GM20000 (cell line): ENCODE measurements around the gene JSRP1.

Experiments used
- DNase-seq: peaks from one replicate; pipeline ENCODE4 v3.0.0; 2012; ENCODE audit warnings: low spot score
- TF ChIP-seq, protein P1 (sequence below): IDR thresholded peaks from 2 replicates; pipeline ENCODE4 v1.5.1; 2012; ENCODE audit warnings: mild to moderate bottlenecking, control low read depth; ENCODE audit errors: extremely low read depth, missing control alignments

Gene JSRP1

GRCh38 chr19:2274185-2274711 lies 18.0 kb upstream of the JSRP1 start:
- no peak for DNase-seq
- TF ChIP-seq, protein P1, sequence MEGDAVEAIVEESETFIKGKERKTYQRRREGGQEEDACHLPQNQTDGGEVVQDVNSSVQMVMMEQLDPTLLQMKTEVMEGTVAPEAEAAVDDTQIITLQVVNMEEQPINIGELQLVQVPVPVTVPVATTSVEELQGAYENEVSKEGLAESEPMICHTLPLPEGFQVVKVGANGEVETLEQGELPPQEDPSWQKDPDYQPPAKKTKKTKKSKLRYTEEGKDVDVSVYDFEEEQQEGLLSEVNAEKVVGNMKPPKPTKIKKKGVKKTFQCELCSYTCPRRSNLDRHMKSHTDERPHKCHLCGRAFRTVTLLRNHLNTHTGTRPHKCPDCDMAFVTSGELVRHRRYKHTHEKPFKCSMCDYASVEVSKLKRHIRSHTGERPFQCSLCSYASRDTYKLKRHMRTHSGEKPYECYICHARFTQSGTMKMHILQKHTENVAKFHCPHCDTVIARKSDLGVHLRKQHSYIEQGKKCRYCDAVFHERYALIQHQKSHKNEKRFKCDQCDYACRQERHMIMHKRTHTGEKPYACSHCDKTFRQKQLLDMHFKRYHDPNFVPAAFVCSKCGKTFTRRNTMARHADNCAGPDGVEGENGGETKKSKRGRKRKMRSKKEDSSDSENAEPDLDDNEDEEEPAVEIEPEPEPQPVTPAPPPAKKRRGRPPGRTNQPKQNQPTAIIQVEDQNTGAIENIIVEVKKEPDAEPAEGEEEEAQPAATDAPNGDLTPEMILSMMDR, result no peak

GRCh38 chr19:2273356-2274184 lies 17.4 kb upstream of the JSRP1 start:
- peak; percentile 96 for DNase-seq
- TF ChIP-seq, protein P1, result peak; percentile 88

- no peak for DNase-seq
- TF ChIP-seq, protein P1, result no peak
These were observed 15.3 kb upstream of the JSRP1 start for GRCh38 chr19:2271234-2272103.

DNA sequence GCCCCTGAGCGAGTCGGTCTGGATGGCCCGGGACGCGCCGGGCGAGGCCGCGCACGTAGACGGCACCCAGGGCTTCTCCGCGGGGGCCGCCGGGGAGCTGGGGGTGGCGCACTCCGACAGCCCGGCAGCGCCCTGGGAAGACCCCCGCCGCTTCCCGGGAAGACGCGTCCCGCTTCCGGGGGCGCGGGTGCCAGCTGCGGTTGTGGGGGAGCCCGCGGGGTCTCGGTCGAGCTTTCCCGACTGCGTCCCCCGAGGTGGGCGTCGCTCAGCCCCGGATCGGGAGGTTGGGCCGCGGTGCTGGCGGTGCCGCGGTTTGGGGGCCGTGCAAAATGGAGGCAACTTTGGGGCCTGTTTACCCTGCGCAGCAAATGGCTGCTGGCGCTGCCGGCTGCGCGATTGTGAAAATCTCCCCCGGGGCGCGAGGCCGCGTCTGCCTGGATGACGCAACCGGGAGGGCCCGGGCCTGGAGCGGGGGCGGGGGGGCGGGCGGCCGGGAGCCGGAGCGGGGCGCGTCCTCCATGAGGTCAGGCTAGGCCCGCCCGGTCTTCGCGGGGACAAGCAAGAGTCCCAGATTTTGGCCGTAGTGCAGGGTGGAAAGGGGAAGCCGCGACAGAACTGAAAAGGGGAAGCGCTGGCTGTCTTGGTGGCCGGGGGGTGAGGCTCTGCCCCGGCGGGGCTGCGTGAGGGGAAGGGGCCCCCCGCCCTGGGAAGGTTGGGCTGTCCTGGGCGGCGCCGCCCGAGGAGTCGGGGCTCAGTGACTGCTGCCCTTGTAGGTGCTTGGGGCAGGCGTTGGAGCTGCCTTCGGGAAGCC lies 14.4 kb upstream of the JSRP1 start:
- DNase-seq, result peak; percentile 89
- TF ChIP-seq, protein P1, result no peak

- DNase-seq, result no peak
- TF ChIP-seq, protein P1, result no peak
These were observed 13.9 kb upstream of the JSRP1 start for GRCh38 chr19:2270157-2270422.

DNA sequence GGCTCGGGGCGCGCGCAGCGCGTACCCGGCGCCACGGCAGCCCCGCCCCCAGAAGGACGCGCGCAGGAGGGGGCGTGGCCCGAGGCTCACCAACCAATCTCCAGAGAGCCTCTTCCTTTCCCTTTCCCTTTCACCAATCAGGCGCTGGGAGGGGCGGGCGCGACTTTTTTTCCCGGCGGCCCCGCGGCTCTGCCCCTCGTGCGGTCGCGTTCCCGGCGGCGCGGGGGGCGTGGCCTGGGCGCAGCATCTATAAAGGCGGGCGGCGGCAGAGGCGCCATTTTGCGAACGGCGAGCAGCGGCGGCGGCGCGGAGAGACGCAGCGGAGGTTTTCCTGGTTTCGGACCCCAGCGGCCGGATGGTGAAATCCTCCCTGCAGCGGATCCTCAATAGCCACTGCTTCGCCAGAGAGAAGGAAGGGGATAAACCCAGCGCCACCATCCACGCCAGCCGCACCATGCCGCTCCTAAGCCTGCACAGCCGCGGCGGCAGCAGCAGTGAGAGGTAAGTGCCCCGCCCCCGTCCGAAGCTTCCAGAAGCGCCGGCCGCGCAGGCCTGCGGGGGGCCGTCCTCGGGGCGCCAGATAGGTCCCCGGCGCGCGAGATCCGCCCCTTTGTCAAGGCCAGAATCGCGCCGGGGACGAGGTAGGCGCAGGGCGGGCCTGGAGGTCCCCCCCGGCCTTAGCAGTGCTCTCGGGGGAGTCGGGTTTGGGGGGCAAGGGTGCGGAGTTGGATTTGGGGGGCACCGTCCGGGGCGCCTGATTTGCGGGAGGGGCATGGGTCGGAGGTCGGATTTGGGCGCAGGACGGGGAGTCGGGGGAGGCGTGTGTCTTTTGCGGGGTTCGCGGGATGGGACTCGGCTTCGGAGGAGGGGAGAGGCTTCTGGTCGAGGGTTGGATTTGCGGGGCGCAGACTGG lies 13.3 kb upstream of the JSRP1 start:
- peak; percentile 100 for DNase-seq
- TF ChIP-seq, protein P1, result no peak
